H1 (cell line): ENCODE measurements around the gene HOMER3. TPM values are rescaled to one million over a fixed set of nuclear protein-coding genes. Genes with fewer than 3 reads are reported as not detected.

ENCODE experiments used
- CTCF ChIA-PET: fragments of 300-600 bp; sonication (Branson Sonifier 250); formaldehyde crosslinking; loops from one replicate; lab custom pipeline; 2021; ENCODE audit not compliant: partially characterized antibody; lab: Charles Lee
- POLR2A ChIA-PET: fragments of 300-600 bp; sonication (Branson Sonifier 250); formaldehyde crosslinking; loops from one replicate; lab custom pipeline; 2021; ENCODE audit warnings: inconsistent platforms; ENCODE audit not compliant: partially characterized antibody; lab: Charles Lee
- DNase-seq, 2 experiments: peaks; one replicate each; pipeline versions ENCODE4 v3.0.0 to v3.0.0-alpha.2; 2010 to 2022; ENCODE audit warnings: low spot score in 2 of 2, low read depth in 1 of 2, mixed read lengths in 1 of 2
- FAIRE-seq: peaks from 2 replicates; lab custom pipeline; 2011; peaks lifted over from hg19 to GRCh38; lab: Jason Lieb, UNC
- H2AFZ ChIP-seq: 2 replicates; pipeline ENCODE4 v1.8.1; 2012; ENCODE audit warnings: low read length, inconsistent platforms
- H2AK5ac ChIP-seq: 2 replicates; pipeline ENCODE4 v1.6.1; 2013; ENCODE audit warnings: low read depth, low read length
- H2BK120ac ChIP-seq: replicated peaks from 2 replicates; pipeline ENCODE3; 2013; ENCODE audit warnings: low read depth, low read length, inconsistent platforms
- H2BK12ac ChIP-seq: 2 replicates; pipeline ENCODE4 v1.6.1; 2013; ENCODE audit warnings: low read depth, low read length
- H2BK15ac ChIP-seq: 2 replicates; pipeline ENCODE4 v1.6.1; 2013; ENCODE audit warnings: low read length
- H2BK20ac ChIP-seq: 2 replicates; pipeline ENCODE4 v1.6.1; 2013; ENCODE audit warnings: low read length
- H2BK5ac ChIP-seq: 2 replicates; pipeline ENCODE4 v1.6.1; 2013; ENCODE audit warnings: low read depth, low read length
- H3K14ac ChIP-seq: 2 replicates; pipeline ENCODE4 v1.6.1; 2013; ENCODE audit warnings: inconsistent platforms; ENCODE audit not compliant: insufficient read length
- H3K18ac ChIP-seq: 2 replicates; pipeline ENCODE4 v1.6.1; 2013; ENCODE audit warnings: low read length; ENCODE audit errors: extremely low read depth
- H3K23ac ChIP-seq: 2 replicates; pipeline ENCODE4 v1.6.1; 2013; ENCODE audit warnings: inconsistent platforms; ENCODE audit not compliant: insufficient read length
- H3K23me2 ChIP-seq: 2 replicates; pipeline ENCODE4 v1.6.1; 2013; ENCODE audit warnings: low read depth, low read length
- H3K27ac ChIP-seq: 2 replicates; pipeline ENCODE4 v1.6.1; 2011; ENCODE audit warnings: low read depth, low read length, inconsistent platforms
- H3K27me3 ChIP-seq, 4 experiments: replicated peaks in 1 of 4; 1 replicate in 1 of 4; 2 replicates in 3 of 4; pipeline versions ENCODE4 v1.6.1 to v1.8.1; 2011 to 2013; ENCODE audit warnings: low read length in 3 of 4, mild to moderate bottlenecking in 3 of 4, inconsistent platforms in 2 of 4, mixed read lengths in 2 of 4, moderate library complexity in 1 of 4; ENCODE audit not compliant: control insufficient read depth in 3 of 4, insufficient read depth in 3 of 4; ENCODE audit errors: extremely low read depth in 1 of 4
- H3K36me3 ChIP-seq, 4 experiments: 2 replicates each; pipeline versions ENCODE4 v1.6.1 to v1.8.1; 2011 to 2013; ENCODE audit warnings: mild to moderate bottlenecking in 4 of 4, low read length in 3 of 4, moderate library complexity in 2 of 4, control low read depth in 1 of 4, inconsistent platforms in 1 of 4; ENCODE audit not compliant: insufficient read depth in 4 of 4, control insufficient read depth in 2 of 4
- H3K4ac ChIP-seq: replicated peaks from 2 replicates; pipeline ENCODE3; 2013; ENCODE audit warnings: low read length, low read depth, mixed read lengths, inconsistent platforms; ENCODE audit not compliant: insufficient read length
- H3K4me1 ChIP-seq, 4 experiments: replicated peaks in 1 of 4; 1 replicate in 1 of 4; 2 replicates in 3 of 4; pipeline versions ENCODE4 v1.6.1 to v1.8.1; 2011 to 2013; ENCODE audit warnings: low read length in 3 of 4, inconsistent platforms in 2 of 4, mixed read lengths in 1 of 4; ENCODE audit not compliant: insufficient read depth in 4 of 4, control insufficient read depth in 3 of 4
- H3K4me2 ChIP-seq, 2 experiments: 2 replicates each; pipeline versions ENCODE4 v1.6.1 to v1.8.1; 2011 to 2013; ENCODE audit warnings: low read depth in 2 of 2, low read length in 2 of 2, control low read depth in 1 of 2, inconsistent platforms in 1 of 2, mild to moderate bottlenecking in 1 of 2; ENCODE audit not compliant: insufficient read depth in 1 of 2
- H3K4me3 ChIP-seq, 4 experiments: fragments of 200-600, 300-600 bp in 1 of 4; sonication (generic), shearing (Covaris generic), sonication (Bioruptor Twin) in 1 of 4; 2 replicates each; pipeline versions ENCODE4 v1.5.1 to v1.8.1; 2011 to 2016; ENCODE audit warnings: low read length in 4 of 4, low read depth in 3 of 4, control low read depth in 2 of 4, inconsistent platforms in 2 of 4, mild to moderate bottlenecking in 2 of 4, mixed read lengths in 1 of 4, moderate library complexity in 1 of 4; ENCODE audit not compliant: insufficient read depth in 2 of 4; ENCODE audit errors: extremely low read depth in 1 of 4
- H3K56ac ChIP-seq: replicated peaks from 2 replicates; pipeline ENCODE3; 2013; ENCODE audit warnings: low read depth, mild to moderate bottlenecking, mixed read lengths, low read length, inconsistent platforms; ENCODE audit not compliant: insufficient read length
- H3K79me1 ChIP-seq: 2 replicates; pipeline ENCODE4 v1.6.1; 2013; ENCODE audit warnings: low read depth, low read length, control low read depth
- H3K79me2 ChIP-seq, 2 experiments: 2 replicates each; pipeline versions ENCODE4 v1.6.1 to v1.8.1; 2012 to 2013; ENCODE audit warnings: low read length in 2 of 2, mild to moderate bottlenecking in 2 of 2, inconsistent platforms in 1 of 2; ENCODE audit not compliant: insufficient read depth in 2 of 2, control insufficient read depth in 1 of 2
- H3K9ac ChIP-seq, 4 experiments: replicated peaks in 1 of 4; 1 replicate in 1 of 4; 2 replicates in 3 of 4; pipeline versions ENCODE4 v1.6.1 to v1.8.1; 2011 to 2013; ENCODE audit warnings: low read depth in 3 of 4, low read length in 3 of 4, control low read depth in 2 of 4, mild to moderate bottlenecking in 2 of 4, moderate library complexity in 2 of 4, inconsistent platforms in 1 of 4; ENCODE audit errors: extremely low read depth in 1 of 4
- H3K9me3 ChIP-seq, 2 experiments: 2 replicates each; pipeline versions ENCODE4 v1.6.1 to v1.8.1; 2012 to 2013; ENCODE audit warnings: mild to moderate bottlenecking in 2 of 2, moderate library complexity in 2 of 2, control low read depth in 1 of 2, inconsistent platforms in 1 of 2, low read depth in 1 of 2, low read length in 1 of 2, mixed read lengths in 1 of 2; ENCODE audit not compliant: insufficient read depth in 2 of 2
- H4K20me1 ChIP-seq, 2 experiments: replicated peaks in 1 of 2; 2 replicates each; pipeline versions ENCODE3 to v1.8.1; 2011 to 2013; ENCODE audit warnings: inconsistent platforms in 2 of 2, low read length in 2 of 2, mild to moderate bottlenecking in 1 of 2; ENCODE audit not compliant: insufficient read depth in 2 of 2, control insufficient read depth in 1 of 2
- H4K5ac ChIP-seq: 2 replicates; pipeline ENCODE4 v1.6.1; 2013; ENCODE audit warnings: low read length, low read depth, mixed read lengths, inconsistent platforms; ENCODE audit not compliant: insufficient read length
- H4K8ac ChIP-seq: 2 replicates; pipeline ENCODE4 v1.8.0; 2013; ENCODE audit warnings: mild to moderate bottlenecking, moderate library complexity, low read length, inconsistent platforms; ENCODE audit not compliant: insufficient read depth; ENCODE audit errors: extremely low read depth
- H4K91ac ChIP-seq: replicated peaks from 2 replicates; pipeline ENCODE3; 2013; ENCODE audit warnings: low read length, mixed read lengths, inconsistent platforms; ENCODE audit not compliant: insufficient read length
- BCL11A ChIP-seq, 2 experiments: IDR thresholded peaks; one replicate each; pipeline ENCODE4 v1.6.1; 2011; ENCODE audit warnings: low read depth in 2 of 2, low read length in 2 of 2, mild to moderate bottlenecking in 2 of 2
- FOSL1 ChIP-seq: IDR thresholded peaks from 2 replicates; pipeline ENCODE4 v1.6.1; 2011; ENCODE audit warnings: mild to moderate bottlenecking, low read depth, low read length, moderate library complexity; ENCODE audit not compliant: insufficient read depth
- JUN ChIP-seq: IDR thresholded peaks from 2 replicates; pipeline ENCODE4 v1.6.1; 2011; ENCODE audit warnings: low read depth, mild to moderate bottlenecking, improper control_type of control experiment, low read length
- PHF8 ChIP-seq: fragments of 200-600 bp; sonication (generic); conservative IDR thresholded peaks from 2 replicates; pipeline ENCODE4 v1.7.1; 2012; ENCODE audit warnings: low read depth, mild to moderate bottlenecking, inconsistent platforms, low read length, moderate library complexity
- POU5F1 ChIP-seq: IDR thresholded peaks from 2 replicates; pipeline ENCODE4 v1.6.1; 2011; ENCODE audit warnings: low read depth, mild to moderate bottlenecking, low read length, moderate library complexity
- TBP ChIP-seq: IDR thresholded peaks from 2 replicates; pipeline ENCODE4 v1.6.1; 2011; ENCODE audit warnings: low read depth, low read length, improper control_type of control experiment
- WGBS, 2 experiments: shearing (Covaris generic) in 1 of 2; methylation state at CpG; one replicate each; pipeline versions ENCODE4 v1.1.6 to v1.1.7; 2013 to 2015; ENCODE audit warnings: low lambda C conversion rate in 2 of 2, mixed read lengths in 2 of 2, inconsistent platforms in 1 of 2, low coverage in 1 of 2, missing lambda C conversion rate in 1 of 2; ENCODE audit not compliant: insufficient replicate concordance in 2 of 2, insufficient coverage in 1 of 2, insufficient read length in 1 of 2; ENCODE audit errors: extremely low coverage in 1 of 2, missing lambda C conversion rate in 1 of 2; 5-methylcytosine and 5-hydroxymethylcytosine counted together
- polyA plus RNA-seq, 7 experiments: library from polyadenylated mRNA; depleted of rRNA in 3 of 7; stranded (reverse) in 5 of 7; unstranded in 2 of 7; fragments of >200 nt in 5 of 7; fragments of 200-250 nt in 2 of 7; gene quantifications; 1 replicate in 5 of 7; 2 replicates in 1 of 7; 4 replicates in 1 of 7; pipeline versions ENCODE4 v1.2.1 to v1.2.3, GENCODE V29; 2011 to 2013; ENCODE audit warnings: missing spikeins in 2 of 7, mixed read lengths in 2 of 7
- total RNA-seq: library from RNA; stranded (reverse); fragmentation: NEBNext Ultra II Directional; extraction: Animal tissue kit (Norgen Biotek cat#: 25700); gene quantifications from 2 replicates; pipeline ENCODE4 v1.2.1, GENCODE V29; 2021
- TF ChIP-seq, protein P1 (sequence below): IDR thresholded peaks from 2 replicates; pipeline ENCODE4 v1.6.1; 2012; ENCODE audit warnings: low read length, inconsistent platforms

The HOMER3 gene
- total and polyA plus RNA-seq, 2 of the 8 experiments (the other 6 are each of a cell fraction or from before 2014, with no cell fraction given) = 28.3 to 41.6 TPM

DNA sequence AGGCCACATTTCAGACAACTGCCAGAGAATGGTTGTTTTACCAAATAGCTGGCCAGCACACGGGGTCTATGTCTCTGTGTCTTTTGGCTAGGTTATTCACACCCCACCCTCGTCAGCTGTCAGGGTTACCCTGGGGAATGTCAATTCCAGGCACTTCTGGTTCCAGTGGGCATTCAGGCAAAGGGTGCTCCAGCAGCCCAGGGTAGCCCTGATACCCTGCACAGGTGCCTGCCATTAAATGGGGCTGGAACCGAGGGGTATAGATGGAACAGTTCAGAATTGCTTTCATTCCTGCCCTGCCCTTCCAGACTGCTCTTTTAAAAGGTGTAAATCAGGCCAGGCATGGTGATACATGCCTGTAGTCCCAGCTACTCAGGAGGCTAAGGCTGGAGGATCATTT, 43.2 kb upstream of the HOMER3 start:
- Histone ChIP-seq H2AK5ac (no peak overlapping the region), H3K23ac (no peak overlapping the region), H2BK20ac (no peak overlapping the region), H3K9me3 (no peaks in the 10 kb centered on the region), H4K8ac (no peak overlapping the region), H3K56ac (no peak overlapping the region), H4K91ac (no peak overlapping the region), H3K4me3 (no peak overlapping the region), H2BK12ac (no peak overlapping the region), H2BK120ac (no peak overlapping the region), H3K4me1 (0 out of 7 replicates have a peak, but pooled peaks cover 0 to 3% (median 0%) of the 10 kb centered on the region in 4 experiments), H3K9ac (no peak overlapping the region), H3K4me2 (no peak overlapping the region), H3K36me3 (no peaks in the 10 kb centered on the region), H3K79me2 (no peaks in the 10 kb centered on the region), H3K4ac (no peak overlapping the region), H3K23me2 (0 out of 2 replicates have a peak, but pooled peaks cover 1% of the 10 kb centered on the region), H3K27me3 (peaks cover 0 to 2% (median 0%) of the 10 kb centered on the region in 4 experiments; a peak in 1 of 7 replicates), H3K18ac (no peak overlapping the region), H2BK5ac (no peak overlapping the region), H4K5ac (no peak overlapping the region), H2AFZ (no peak overlapping the region), H3K79me1 (no peaks in the 10 kb centered on the region), H3K27ac (no peak overlapping the region), H4K20me1 (peaks cover 0 to 2% of the 10 kb centered on the region in 2 experiments), H2BK15ac (no peak overlapping the region), H3K14ac (no peak overlapping the region)
- DNase-seq = no peak
- POLR2A ChIA-PET = interaction anchor here (0.6 to 1.3 kb wide), 2 partner anchors 31 to 76 kb away, joined by 3 to 4 read pairs; no protein-coding TSS in a partner anchor
- CTCF ChIA-PET = interaction anchor here (0.6 to 4.1 kb wide), 7 partner anchors 9 to 122 kb away, joined by 3 to 40 read pairs (median 3); no protein-coding TSS in a partner anchor
- TF ChIP-seq BCL11A (IDR thresholded peaks at IDR 0.05; ENCODE audit: low read depth in 2 of 2, low read length in 2 of 2) (no peak), TBP (no peak), PHF8 (no peak), POU5F1 (no peak), FOSL1 (no peak), JUN (no peak)
- TF ChIP-seq, protein P1, sequence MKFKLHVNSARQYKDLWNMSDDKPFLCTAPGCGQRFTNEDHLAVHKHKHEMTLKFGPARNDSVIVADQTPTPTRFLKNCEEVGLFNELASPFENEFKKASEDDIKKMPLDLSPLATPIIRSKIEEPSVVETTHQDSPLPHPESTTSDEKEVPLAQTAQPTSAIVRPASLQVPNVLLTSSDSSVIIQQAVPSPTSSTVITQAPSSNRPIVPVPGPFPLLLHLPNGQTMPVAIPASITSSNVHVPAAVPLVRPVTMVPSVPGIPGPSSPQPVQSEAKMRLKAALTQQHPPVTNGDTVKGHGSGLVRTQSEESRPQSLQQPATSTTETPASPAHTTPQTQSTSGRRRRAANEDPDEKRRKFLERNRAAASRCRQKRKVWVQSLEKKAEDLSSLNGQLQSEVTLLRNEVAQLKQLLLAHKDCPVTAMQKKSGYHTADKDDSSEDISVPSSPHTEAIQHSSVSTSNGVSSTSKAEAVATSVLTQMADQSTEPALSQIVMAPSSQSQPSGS = no peak
- no peak for FAIRE-seq
- WGBS, 2 experiments = 77% methylated on average over 3 of the region's 3 CpGs; no CpG with 5 or more reads in 1 of the 2 experiments
